Ammon's horn (tissue), 1 donor: Measurements from ENCODE around the gene RPL35.

Experiments
- DNase-seq: peaks from one replicate; pipeline ENCODE4 v3.0.0-alpha.2; 2016; ENCODE audit warnings: low spot score

RPL35 gene

GRCh38 chr9:124861342-124862229, at the start of gene RPL35, which contains the start of gene ARPC5L:
RPL35 (minus strand) TSS chr9:124861957; CDS start chr9:124861912, 45 bp downstream.
ARPC5L (plus strand) TSS chr9:124862130; CDS start chr9:124869291, 7,161 bp downstream.
- DNase-seq = peak; percentile 96

GRCh38 chr9:124908098-124908497, 46.3 kb upstream of the RPL35 start:
- no peak for DNase-seq

- DNase-seq = no peak
Measured at GRCh38 chr9:124906966-124907365, 45.2 kb upstream of the RPL35 start.

GRCh38 chr9:124899845-124900244, 38.1 kb upstream of the RPL35 start:
- no peak for DNase-seq

- DNase-seq = no peak
Measured at GRCh38 chr9:124897570-124898460, 36.1 kb upstream of the RPL35 start.

- peak; percentile 71 for DNase-seq
Measured at GRCh38 chr9:124894741-124895170, 33.0 kb upstream of the RPL35 start.

- no peak for DNase-seq
Measured at GRCh38 chr9:124894035-124894740, 32.4 kb upstream of the RPL35 start.

GRCh38 chr9:124890179-124890578, 28.4 kb upstream of the RPL35 start:
- DNase-seq = no peak

- no peak for DNase-seq
Measured at GRCh38 chr9:124889006-124889405, 27.2 kb upstream of the RPL35 start.

GRCh38 chr9:124887832-124888231, 26.1 kb upstream of the RPL35 start:
- no peak for DNase-seq

GRCh38 chr9:124886866-124887492, 25.2 kb upstream of the RPL35 start:
- no peak for DNase-seq

GRCh38 chr9:124886461-124886860, 24.7 kb upstream of the RPL35 start:
- DNase-seq = no peak

GRCh38 chr9:124885551-124885950, 23.8 kb upstream of the RPL35 start:
- DNase-seq = no peak

GRCh38 chr9:124884376-124884775, 22.6 kb upstream of the RPL35 start:
- DNase-seq = no peak

- no peak for DNase-seq
Measured at GRCh38 chr9:124882231-124882630, 20.5 kb upstream of the RPL35 start.

- DNase-seq = no peak
Measured at GRCh38 chr9:124881138-124881743, 19.5 kb upstream of the RPL35 start.

- DNase-seq = peak; percentile 57
Measured at GRCh38 chr9:124880501-124880900, 18.7 kb upstream of the RPL35 start.

- DNase-seq = no peak
Measured at GRCh38 chr9:124879226-124879625, 17.5 kb upstream of the RPL35 start.

GRCh38 chr9:124878518-124878917, 16.8 kb upstream of the RPL35 start:
- no peak for DNase-seq

GRCh38 chr9:124878021-124878420, 16.3 kb upstream of the RPL35 start:
- DNase-seq = no peak
